Mucosa of descending colon (tissue), 3 donors: ENCODE measurements around the gene WIPF3. TPM values are rescaled to one million over a fixed set of nuclear protein-coding genes. Genes with fewer than 3 reads are reported as not detected.

ENCODE experiments used
- ATAC-seq: fragments of 200-7000 bp; cut with Tn5 transposase; one replicate; pipeline ENCODE4 v1.9.1; 2020; ENCODE audit warnings: mild to moderate bottlenecking, moderate library complexity
- DNase-seq, 3 donors: peaks; one replicate each; pipeline ENCODE4 v3.0.0-alpha.2; 2020
- H3K36me3 ChIP-seq: fragments of 200-600 bp; one replicate; pipeline ENCODE4 v1.8.0; 2021; ENCODE audit warnings: low read depth, mild to moderate bottlenecking
- H3K4me1 ChIP-seq: fragments of 200-600 bp; one replicate; pipeline ENCODE4 v1.8.0; 2021; ENCODE audit warnings: low read depth, mild to moderate bottlenecking
- H3K4me3 ChIP-seq: fragments of 200-600 bp; one replicate; pipeline ENCODE4 v1.8.0; 2021; ENCODE audit warnings: mild to moderate bottlenecking
- H3K9me3 ChIP-seq: fragments of 200-600 bp; one replicate; pipeline ENCODE4 v1.8.0; 2021; ENCODE audit warnings: mild to moderate bottlenecking
- intact Hi-C, 2 donors: fragments of 100-400 bp; cut with DNase I in 1 of 2; cut with micrococcal nuclease in 1 of 2; formaldehyde crosslinking; loops; one replicate each; pipeline versions ENCODE4 v1.11.0 to v1.11.1; 2022; cut with DNase I, micrococcal nuclease
- total RNA-seq, 3 donors: library from RNA; stranded (reverse); fragmentation: NEBNext Ultra II Directional in 2 of 3; extraction: Animal tissue kit (Norgen Biotek cat#: 25700) in 2 of 3; gene quantifications; one replicate each; pipeline versions ENCODE4 v1.2.1 to v1.2.4, GENCODE V29; 2021 to 2023
- TF ChIP-seq, protein P1 (sequence below): fragments of 200-600 bp; IDR thresholded peaks from one replicate; pipeline ENCODE4 v1.8.0; 2022; ENCODE audit warnings: antibody characterized with exemption, mild to moderate bottlenecking
- donor health status: DM: no; HTN: no; CAD: no; lungs with moderate emphysema.
- donor health status: DM: no; HTN: no; CAD: no.
- donor health status: DM: no; HTN: yes; CAD: no.

Gene WIPF3
- total RNA-seq, 3 donors from 2014 or later = 0.89 to 2.2 (median 1.2) TPM

DNA sequence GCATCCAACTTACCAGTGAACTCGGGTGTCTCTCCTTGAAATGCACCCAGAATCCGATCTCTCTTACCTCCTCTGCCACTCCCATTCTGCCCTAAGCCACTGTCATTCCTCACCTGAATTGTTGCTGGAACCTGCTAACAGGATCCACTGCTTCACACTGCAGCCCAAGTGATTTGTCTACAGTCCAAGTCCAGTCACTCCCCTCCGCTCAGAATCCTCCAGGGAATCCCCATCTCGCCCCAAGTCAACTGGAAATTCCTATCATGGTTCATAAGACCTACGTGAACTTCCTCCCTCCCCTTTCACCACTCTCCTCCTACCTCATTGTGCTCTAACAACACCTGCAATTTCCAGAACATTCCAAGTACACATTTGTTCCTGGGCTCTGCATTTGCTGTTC, 92.0 kb downstream of the WIPF3 start:
- Histone ChIP-seq H3K36me3 (no peaks in the 10 kb centered on the region), H3K9me3 (no peaks in the 10 kb centered on the region), H3K4me1 (no peaks in the 10 kb centered on the region), H3K4me3 (no peak overlapping the region)
- intact Hi-C loops = no loop called here
- DNase-seq = no peak
- TF ChIP-seq, protein P1, sequence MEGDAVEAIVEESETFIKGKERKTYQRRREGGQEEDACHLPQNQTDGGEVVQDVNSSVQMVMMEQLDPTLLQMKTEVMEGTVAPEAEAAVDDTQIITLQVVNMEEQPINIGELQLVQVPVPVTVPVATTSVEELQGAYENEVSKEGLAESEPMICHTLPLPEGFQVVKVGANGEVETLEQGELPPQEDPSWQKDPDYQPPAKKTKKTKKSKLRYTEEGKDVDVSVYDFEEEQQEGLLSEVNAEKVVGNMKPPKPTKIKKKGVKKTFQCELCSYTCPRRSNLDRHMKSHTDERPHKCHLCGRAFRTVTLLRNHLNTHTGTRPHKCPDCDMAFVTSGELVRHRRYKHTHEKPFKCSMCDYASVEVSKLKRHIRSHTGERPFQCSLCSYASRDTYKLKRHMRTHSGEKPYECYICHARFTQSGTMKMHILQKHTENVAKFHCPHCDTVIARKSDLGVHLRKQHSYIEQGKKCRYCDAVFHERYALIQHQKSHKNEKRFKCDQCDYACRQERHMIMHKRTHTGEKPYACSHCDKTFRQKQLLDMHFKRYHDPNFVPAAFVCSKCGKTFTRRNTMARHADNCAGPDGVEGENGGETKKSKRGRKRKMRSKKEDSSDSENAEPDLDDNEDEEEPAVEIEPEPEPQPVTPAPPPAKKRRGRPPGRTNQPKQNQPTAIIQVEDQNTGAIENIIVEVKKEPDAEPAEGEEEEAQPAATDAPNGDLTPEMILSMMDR = no peak
- no peak for ATAC-seq

DNA sequence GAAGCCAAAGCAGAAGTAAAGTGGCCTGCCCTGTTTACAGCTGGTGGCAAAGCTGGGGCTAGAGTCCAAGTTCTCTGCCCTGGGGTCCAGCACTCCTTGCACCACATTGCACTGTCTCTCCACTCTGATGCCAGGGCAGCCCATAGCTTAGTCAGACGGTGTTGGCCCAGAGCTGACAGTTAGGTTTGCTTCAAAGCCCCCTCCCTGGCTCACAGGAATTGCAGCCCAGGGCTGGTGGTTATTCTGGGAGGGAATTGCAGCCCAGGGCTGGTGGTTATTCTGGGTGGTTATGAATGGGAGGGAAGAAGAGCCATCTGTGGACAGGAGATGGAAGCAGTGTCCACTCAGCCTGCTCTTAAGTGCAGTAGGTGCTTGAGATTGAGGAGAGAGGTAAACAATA, 94.4 kb downstream of the WIPF3 start:
- no peak for DNase-seq
- H3K4me1 ChIP-seq = no peaks in the 10 kb centered on the region
- ATAC-seq = no peak
- no peaks in the 10 kb centered on the region for H3K36me3 ChIP-seq
- TF ChIP-seq, protein P1 = no peak
- H3K9me3 ChIP-seq = peaks cover 1% of the 10 kb centered on the region
- intact Hi-C loops = no loop called here
- no peak overlapping the region for H3K4me3 ChIP-seq

DNA sequence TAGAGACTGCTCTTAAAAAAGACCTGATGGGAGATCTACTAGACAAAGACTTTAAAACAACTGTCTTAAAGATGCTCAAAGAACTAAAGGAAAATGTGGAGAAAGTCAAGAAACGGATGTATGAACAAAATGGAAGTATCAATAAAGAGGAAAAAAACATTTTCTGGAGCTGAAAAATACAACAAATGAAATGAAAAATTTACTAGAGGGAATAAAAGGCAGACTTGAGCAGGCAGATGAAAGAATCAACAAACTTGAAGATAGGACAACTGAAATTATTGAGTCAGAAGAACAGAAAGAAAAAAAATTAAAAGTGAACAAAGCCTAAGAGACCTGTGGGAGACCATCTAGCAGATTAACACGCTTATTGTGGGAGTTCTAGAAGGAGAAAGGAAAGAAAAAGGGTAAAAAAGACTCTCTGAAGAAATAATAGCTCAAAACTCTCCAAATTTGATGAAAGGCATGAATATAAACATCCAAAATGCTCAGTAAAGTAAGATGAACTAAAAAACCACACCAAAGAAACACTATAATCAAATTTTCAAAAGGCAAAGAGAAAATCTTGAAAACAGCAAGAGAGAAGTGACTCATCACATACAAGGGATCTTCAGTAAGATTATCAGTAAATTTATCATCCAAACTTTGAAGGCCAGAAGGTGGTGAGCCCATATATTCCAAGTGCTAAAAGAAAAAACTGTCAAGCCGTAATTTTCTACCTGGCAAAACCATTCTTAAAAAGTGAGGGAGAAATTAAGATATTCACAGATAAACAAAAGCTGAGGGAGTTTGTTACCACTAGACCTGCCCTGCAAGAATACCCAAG, 100.1 kb downstream of the WIPF3 start:
- H3K9me3 ChIP-seq = peaks cover 17% of the 10 kb centered on the region
- intact Hi-C loops = no loop called here
- no peak overlapping the region for H3K4me3 ChIP-seq
- ATAC-seq (no peak), DNase-seq (no peak)
- TF ChIP-seq, protein P1 = no peak
- H3K4me1 ChIP-seq = no peaks in the 10 kb centered on the region
- H3K36me3 ChIP-seq = no peaks in the 10 kb centered on the region

DNA sequence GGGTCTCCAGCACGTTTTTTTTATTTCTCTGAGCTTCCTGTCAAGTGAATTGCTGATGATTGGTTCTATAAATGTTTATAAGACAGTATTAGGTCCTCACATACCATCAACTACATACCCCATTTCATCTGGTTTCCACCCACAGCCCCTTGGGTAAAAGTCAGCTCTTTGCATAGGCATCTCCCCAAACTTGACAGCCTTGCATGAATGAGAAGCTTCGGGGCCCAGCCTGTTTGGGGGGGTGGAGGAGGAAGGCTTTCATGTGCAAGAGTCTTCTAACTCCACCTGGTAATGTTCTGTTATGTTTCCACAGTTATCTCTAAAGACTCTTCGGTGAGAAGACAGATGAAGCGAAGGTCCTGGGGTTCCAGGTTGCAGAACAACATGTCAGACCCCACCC, 107.9 kb downstream of the WIPF3 start:
- intact Hi-C loops = no loop called here
- Histone ChIP-seq H3K36me3 (no peaks in the 10 kb centered on the region), H3K4me1 (no peaks in the 10 kb centered on the region), H3K9me3 (no peaks in the 10 kb centered on the region), H3K4me3 (no peak overlapping the region)
- ATAC-seq (no peak), DNase-seq (no peak)
- TF ChIP-seq, protein P1 = no peak

DNA sequence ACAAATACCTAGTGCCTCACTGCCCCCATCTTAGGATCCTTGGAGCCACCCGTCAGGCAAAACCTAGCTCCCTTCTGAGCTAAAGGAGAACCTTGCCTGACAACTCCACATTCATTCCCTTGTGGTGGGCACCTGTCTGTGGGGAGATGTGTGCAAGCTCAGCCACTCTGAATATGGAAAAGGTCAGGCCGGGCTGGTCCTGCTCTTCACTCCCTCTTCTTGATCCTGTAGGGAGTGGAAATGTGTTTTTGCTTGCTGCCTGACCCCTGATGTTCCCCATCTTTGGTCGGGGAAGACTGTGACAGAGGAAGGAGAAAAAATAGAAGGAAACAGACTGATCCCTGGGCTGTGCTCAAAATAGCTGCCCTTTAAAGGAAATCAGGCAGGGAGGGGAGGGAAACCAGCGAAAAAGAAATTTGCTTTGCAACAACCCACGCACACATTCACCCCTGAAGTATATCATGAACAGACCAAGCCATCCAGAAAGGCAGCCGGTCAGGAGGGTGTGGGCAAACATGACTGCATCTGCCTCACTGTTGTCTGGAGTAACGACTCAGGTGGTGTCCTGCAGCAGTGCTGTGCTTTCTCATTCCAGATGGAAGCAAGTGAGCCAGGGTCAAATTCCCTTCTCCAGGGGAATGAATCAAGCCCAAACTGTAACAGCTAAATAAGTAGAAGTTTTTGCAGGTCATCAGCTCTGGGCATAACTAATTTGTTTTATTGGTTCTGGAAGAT, 109.3 kb downstream of the WIPF3 start:
- Histone ChIP-seq H3K4me1 (no peaks in the 10 kb centered on the region), H3K36me3 (no peaks in the 10 kb centered on the region), H3K9me3 (no peaks in the 10 kb centered on the region), H3K4me3 (no peak overlapping the region)
- TF ChIP-seq, protein P1 = no peak
- no peak for DNase-seq
- no peak for ATAC-seq
- intact Hi-C loops = no loop called here
